ENCODE results near the gene BTG2.
A peak's percentile ranks its signal among the peaks of the same experiment; 100 is the strongest.

Gene BTG2

DNA sequence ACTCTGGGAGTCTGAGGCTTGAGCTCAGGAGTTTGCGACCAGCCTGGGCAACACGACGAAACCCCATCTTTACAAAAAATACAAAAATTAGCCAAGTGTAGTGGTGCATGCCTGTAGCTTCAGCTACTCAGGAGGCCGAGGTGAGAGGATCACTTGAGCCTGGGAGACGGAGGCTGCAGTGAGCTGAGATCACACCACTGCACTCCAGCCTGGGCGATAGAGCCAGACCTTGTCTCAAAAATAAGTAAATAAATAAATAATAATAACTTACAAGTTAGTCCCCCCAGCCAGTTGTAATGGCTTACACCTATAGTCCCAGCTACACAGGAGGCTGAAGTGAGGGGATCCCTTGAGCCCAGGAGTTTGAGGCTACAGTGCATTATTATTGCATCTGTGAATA, 21.7 kb upstream of the BTG2 start:
- TF ChIP-seq, protein P1, sequence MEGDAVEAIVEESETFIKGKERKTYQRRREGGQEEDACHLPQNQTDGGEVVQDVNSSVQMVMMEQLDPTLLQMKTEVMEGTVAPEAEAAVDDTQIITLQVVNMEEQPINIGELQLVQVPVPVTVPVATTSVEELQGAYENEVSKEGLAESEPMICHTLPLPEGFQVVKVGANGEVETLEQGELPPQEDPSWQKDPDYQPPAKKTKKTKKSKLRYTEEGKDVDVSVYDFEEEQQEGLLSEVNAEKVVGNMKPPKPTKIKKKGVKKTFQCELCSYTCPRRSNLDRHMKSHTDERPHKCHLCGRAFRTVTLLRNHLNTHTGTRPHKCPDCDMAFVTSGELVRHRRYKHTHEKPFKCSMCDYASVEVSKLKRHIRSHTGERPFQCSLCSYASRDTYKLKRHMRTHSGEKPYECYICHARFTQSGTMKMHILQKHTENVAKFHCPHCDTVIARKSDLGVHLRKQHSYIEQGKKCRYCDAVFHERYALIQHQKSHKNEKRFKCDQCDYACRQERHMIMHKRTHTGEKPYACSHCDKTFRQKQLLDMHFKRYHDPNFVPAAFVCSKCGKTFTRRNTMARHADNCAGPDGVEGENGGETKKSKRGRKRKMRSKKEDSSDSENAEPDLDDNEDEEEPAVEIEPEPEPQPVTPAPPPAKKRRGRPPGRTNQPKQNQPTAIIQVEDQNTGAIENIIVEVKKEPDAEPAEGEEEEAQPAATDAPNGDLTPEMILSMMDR (conservative IDR thresholded peaks at IDR 0.05): no peak
- H3K27ac ChIP-seq: no peak overlapping the region

DNA sequence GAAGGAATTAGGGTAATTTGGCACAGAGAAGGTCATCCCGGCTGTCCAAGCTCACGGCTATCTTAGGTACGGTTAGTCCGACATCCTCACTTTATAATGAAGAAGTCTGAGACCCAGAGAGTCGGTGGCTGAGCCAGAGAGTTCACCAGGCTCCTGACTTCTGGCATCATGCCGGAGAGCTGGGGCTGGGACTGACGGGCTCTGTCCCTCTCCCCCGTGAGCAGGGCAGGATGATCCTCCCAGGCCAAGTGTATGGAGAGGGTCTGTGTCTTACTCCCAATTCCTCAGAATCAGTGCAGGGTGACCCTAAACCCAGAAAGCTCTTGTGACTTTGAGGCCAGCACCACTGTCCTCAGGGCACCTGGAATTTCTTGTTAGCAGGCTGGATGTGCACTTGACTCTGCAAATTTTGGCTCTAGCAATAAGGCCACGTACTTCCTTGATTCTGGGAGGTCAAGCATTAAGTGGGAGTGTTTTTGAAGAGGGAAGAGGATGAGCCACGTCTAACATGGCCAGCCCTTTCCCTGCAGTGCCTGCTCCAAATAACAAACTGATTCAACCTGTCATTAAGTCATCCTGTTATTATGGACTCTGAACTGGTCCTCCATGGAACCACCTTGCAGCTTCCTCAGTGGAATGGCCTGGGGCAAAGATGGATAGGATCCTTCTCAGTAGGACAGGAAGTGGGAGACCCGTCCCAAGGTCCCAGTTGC, 20.8 kb upstream of the BTG2 start:
- no peak overlapping the region for H3K27ac ChIP-seq

DNA sequence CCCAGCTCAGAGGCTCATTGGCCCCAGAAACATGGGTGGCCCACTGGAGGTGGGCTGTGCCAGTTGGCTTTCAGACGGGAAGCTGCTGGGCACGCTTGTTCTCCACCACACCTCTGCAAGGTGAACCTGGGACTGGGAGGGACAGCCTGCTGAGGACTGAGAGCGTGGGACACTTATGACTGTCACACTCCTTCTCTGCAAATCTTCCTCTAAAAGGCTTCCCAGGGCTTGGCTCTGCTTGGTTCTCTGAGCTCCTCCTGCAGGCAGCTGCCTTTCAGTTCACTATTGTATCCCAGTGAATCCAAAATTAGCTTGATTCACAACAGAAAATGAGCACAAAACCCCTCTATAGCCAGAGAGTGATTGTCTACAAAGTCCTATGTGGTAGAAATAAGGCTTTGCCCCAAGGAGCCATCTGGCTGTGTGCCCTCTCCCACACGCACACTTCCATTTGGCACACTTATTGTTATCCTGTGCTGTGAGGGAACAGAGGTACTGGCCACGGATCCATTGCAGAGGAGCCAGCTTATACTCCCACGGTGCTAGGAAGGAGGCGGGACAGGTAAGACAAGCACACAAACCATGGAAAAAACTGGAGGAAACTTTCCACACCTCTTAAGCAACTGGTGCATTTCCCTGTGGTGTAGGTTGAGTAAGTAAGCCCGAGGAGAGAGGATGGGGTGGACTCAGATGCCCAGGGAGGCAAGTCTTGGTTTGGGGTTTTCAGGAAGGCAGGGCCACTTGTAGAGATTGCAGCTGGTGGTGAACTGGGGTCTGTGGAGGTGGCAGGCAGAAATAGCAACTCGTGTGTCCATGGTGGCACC, 18.9 kb upstream of the BTG2 start:
- TF ChIP-seq, protein P1 (conservative IDR thresholded peaks at IDR 0.05): no peak
- H3K27ac ChIP-seq: no peak overlapping the region

More for the DNA sequence above, 20.8 kb upstream of the BTG2 start:
- TF ChIP-seq, protein P1 (conservative IDR thresholded peaks at IDR 0.05): no peak

DNA sequence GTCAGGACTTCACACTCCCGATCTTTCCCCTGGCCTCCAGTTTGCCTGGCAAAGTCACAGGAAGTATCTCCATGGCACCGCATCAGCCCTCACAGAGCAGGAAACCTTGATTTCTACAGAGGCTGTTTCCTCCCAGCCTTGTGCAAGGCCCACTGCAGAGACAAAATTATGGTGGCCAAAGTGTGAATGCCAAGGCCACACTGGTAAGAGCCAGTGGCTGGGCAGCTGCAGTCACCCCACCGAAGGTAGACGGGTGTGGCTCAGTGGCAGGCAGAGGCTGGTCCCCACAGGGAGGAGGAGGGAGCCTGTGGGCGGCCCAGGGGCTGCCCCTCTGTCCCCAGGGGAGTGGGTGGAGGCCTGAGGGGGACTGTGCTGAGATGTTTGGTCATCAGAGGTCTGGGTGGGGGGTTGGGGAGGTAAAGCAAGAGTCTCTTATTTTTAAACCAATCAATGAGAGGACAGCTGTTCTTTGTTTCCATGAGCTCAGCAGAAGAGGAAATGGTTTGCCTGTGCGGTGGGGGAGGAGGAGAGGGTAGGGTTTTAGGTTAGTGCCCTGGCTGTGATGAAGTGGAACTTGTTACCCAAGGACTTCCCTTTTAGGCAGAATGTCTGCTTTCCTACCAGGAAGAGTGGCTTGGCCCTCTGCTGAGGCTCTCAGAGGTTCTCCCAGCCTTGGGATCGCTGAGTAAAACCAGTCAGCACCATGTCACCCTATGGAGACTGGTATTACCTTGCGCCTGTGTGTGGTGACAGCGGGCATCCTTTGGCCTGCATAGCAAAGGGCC, 18.0 kb upstream of the BTG2 start:
- TF ChIP-seq, protein P1 (conservative IDR thresholded peaks at IDR 0.05): no peak
- no peak overlapping the region; the same call in 1 of the 2 replicates for H3K27ac ChIP-seq

DNA sequence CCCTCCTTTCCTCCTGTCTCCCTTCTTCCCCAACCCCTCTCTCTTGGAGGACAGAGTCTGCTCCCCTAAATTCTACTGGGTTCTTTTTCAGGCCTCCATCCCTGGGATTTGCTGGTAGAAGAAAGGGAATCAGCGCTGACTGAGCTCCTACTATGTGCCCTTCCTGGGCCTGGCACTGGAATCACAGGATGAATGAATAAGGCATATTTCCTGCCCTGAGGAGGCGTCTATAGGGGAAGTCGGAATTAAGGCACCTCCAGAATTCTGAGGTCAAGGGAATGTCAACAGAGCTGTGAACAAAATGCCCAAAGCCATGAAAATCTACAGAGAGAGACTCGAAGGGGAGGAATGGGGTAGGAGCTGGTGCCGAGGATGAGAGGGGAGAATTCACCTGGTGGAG, 17.4 kb upstream of the BTG2 start:
- TF ChIP-seq, protein P1 (conservative IDR thresholded peaks at IDR 0.05): no peak
- H3K27ac ChIP-seq: peak overlapping the region; percentile 62

- peak overlapping the region; percentile 62 for H3K27ac ChIP-seq
- TF ChIP-seq, protein P1 (conservative IDR thresholded peaks at IDR 0.05): no peak
Observed at GRCh38 chr1:203288400-203288799, 16.9 kb upstream of the BTG2 start.
